Thyroid gland (tissue), 4 donors: ENCODE results near the gene CREB5. TPM values are rescaled to one million over a fixed set of nuclear protein-coding genes. Genes with fewer than 3 reads are reported as not detected.
A peak's percentile ranks its signal among the peaks of the same experiment; 100 is the strongest.

Experiments used
- DNase-seq, 2 donors: peaks; one replicate each; pipeline ENCODE4 v3.0.0-alpha.2; 2019
- H3K27ac ChIP-seq, 3 donors: fragments of 200-600 bp; sonication (generic); 1 replicate in 2 of 3; 2 replicates in 1 of 3; pipeline ENCODE4 v1.5.1; 2016 to 2019; ENCODE audit warnings: mild to moderate bottlenecking in 1 of 3, moderate library complexity in 1 of 3
- H3K27me3 ChIP-seq: fragments of 200-600 bp; sonication (generic); one replicate; pipeline ENCODE4 v1.5.1; 2019
- H3K36me3 ChIP-seq, 2 donors: fragments of 200-600 bp; sonication (generic); one replicate each; pipeline ENCODE4 v1.5.1; 2016 to 2019
- H3K4me1 ChIP-seq, 2 donors: fragments of 200-600 bp; sonication (generic); one replicate each; pipeline ENCODE4 v1.5.1; 2017 to 2019
- H3K4me3 ChIP-seq, 3 donors: fragments of 200-600 bp; sonication (generic); replicated peaks in 1 of 3; 1 replicate in 2 of 3; 2 replicates in 1 of 3; pipeline ENCODE4 v1.5.1; 2016; ENCODE audit warnings: mild to moderate bottlenecking in 1 of 3
- H3K9me3 ChIP-seq: fragments of 200-600 bp; sonication (generic); one replicate; pipeline ENCODE4 v1.5.1; 2017
- CTCF ChIP-seq, 6 experiments: fragments of 200-600 bp in 3 of 6; fragments of 450-650 bp in 3 of 6; sonication (generic) in 3 of 6; IDR thresholded peaks; one replicate each; pipeline ENCODE4 v1.5.1; 2016 to 2019; ENCODE audit warnings: antibody characterized with exemption in 6 of 6, mild to moderate bottlenecking in 2 of 6, inconsistent platforms in 1 of 6, moderate library complexity in 1 of 6
- POLR2A ChIP-seq, 2 donors: fragments of 450-650 bp; IDR thresholded peaks; one replicate each; pipeline ENCODE4 v1.6.1; 2017; ENCODE audit warnings: antibody characterized with exemption in 2 of 2, mild to moderate bottlenecking in 2 of 2, moderate library complexity in 1 of 2
- WGBS, 2 donors: methylation state at CpG; one replicate each; pipeline ENCODE4 v1.1.5; 2017; 5-methylcytosine and 5-hydroxymethylcytosine counted together
- intact Hi-C: fragments of 100-400 bp; cut with DNase I; formaldehyde crosslinking; loops from one replicate; pipeline ENCODE4 v1.15.1; 2023
- total RNA-seq, 4 donors: library from RNA; depleted of rRNA; stranded (reverse); fragments of >200 nt; gene quantifications; one replicate each; pipeline ENCODE4 v1.2.3, GENCODE V29; 2016

CREB5 gene
- total RNA-seq, 4 donors from 2014 or later, result 2.5 to 13.6 (median 6.5) TPM

DNA sequence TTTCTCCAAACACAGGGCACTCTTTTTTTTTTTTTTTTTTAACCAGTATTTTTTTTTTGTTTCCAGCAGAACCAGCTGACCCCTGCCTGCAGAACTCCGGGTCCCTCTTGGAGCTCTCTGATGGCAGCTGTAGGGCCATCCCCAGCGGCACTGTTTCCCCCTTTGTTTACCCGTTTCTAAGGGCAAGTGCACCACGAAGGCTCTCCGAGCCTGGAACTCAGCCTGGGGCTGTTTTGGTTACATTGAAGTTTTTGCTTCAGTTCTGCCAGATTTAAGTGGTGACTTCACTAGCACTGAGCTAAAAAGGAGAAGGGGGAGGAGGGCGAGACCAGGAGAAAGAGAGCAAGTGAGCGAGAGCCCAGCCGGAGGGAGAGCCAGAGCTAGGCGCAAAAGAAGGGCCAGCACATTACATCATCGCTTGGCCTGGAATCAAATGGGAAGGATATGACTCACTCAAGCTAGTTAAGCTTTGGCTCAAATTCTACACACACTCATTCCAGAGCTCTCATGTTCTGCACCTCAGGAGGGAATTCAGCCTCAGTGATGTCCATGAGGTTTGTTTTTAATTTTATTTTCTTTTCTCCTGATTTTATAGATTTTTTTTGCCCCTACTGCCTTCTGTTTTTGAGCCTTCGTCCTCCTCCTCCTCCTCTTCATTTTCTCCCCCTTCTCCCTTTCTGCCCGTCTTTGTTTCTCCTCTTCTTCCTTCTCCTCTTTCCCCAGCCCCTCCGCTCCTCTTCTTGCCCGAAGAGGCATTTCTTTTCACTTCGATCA, 273.5 kb downstream of the CREB5 start:
- peak in 1 of 2 donors; percentile 54 for TF ChIP-seq POLR2A (IDR thresholded peaks at IDR 0.05)
- TF ChIP-seq CTCF (IDR thresholded peaks at IDR 0.05), result no peak
- WGBS, 2 donors, result 5% methylated on average over 15 of the region's 15 CpGs
- DNase-seq, result peak; percentile 95
- H3K9me3 ChIP-seq, result no peaks in the 10 kb centered on the region
- peak overlapping the region in 1 of 3 donors; percentile 15 for H3K4me3 ChIP-seq
- H3K27me3 ChIP-seq, result no peaks in the 10 kb centered on the region
- H3K27ac ChIP-seq, result peak overlapping the region; percentile 27 to 74 (median 41)
- intact Hi-C loops, result no loop called here
- peaks cover 9 to 36% of the 10 kb centered on the region in 2 donors for H3K4me1 ChIP-seq
- H3K36me3 ChIP-seq, result no peaks in the 10 kb centered on the region

DNA sequence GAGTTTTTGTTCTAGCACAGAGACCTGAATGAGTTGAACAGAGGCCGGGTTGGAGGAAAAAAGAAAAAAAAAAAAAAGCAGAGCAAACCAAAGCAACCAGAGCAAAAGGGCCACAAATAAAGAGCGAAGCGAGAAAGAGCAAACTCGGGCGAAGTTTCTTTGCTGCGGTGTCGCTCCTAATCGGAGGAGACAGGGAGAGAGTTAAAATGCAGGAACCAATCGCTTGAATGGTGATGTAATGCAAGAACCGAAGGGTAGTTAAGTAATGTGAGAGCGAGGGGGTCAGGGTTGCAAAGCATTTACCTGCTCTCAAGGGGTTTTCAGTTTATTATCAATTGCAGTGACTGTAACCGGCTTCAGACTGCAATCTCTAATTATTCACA, 274.1 kb downstream of the CREB5 start:
- Histone ChIP-seq H3K27ac (peak overlapping the region; percentile 27 to 62 (median 41)), H3K36me3 (no peaks in the 10 kb centered on the region), H3K27me3 (no peaks in the 10 kb centered on the region), H3K4me3 (peak overlapping the region in 1 of 3 donors; percentile 15), H3K4me1 (peaks cover 9 to 36% of the 10 kb centered on the region in 2 donors), H3K9me3 (no peaks in the 10 kb centered on the region)
- intact Hi-C loops, result no loop called here
- TF ChIP-seq POLR2A (IDR thresholded peaks at IDR 0.05) (no peak), CTCF (IDR thresholded peaks at IDR 0.05) (no peak)
- 17 to 25% methylated on average over 12 of the region's 12 CpGs for WGBS, 2 donors
- no peak for DNase-seq

DNA sequence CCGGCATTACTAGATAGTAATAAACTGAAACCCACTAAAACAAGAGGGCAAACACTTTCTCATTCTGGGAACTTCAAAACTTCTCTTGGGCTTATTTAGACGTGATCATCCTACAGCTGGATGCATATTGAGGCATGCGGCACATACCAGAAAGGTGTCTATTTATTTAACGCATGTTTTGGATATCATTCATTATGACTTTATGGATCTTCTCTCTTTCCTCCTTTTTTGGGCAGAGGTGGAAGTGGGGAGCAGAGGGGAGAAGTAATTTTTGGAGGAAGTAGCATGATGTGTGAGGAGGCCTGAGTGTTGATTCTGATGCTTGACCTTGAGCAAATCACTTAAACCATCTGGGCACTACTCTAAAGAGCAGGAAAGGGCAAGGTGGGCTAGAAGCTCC, 275.2 kb downstream of the CREB5 start:
- H3K4me3 ChIP-seq, result no peak overlapping the region
- 80 to 87% methylated on average over 4 of the region's 4 CpGs for WGBS, 2 donors
- no peaks in the 10 kb centered on the region for H3K9me3 ChIP-seq
- DNase-seq, result no peak
- no peak overlapping the region for H3K27ac ChIP-seq
- no peaks in the 10 kb centered on the region for H3K27me3 ChIP-seq
- H3K36me3 ChIP-seq, result no peaks in the 10 kb centered on the region
- TF ChIP-seq POLR2A (IDR thresholded peaks at IDR 0.05) (no peak), CTCF (IDR thresholded peaks at IDR 0.05) (no peak)
- peaks cover 9 to 36% of the 10 kb centered on the region in 2 donors for H3K4me1 ChIP-seq
- intact Hi-C loops, result no loop called here

DNA sequence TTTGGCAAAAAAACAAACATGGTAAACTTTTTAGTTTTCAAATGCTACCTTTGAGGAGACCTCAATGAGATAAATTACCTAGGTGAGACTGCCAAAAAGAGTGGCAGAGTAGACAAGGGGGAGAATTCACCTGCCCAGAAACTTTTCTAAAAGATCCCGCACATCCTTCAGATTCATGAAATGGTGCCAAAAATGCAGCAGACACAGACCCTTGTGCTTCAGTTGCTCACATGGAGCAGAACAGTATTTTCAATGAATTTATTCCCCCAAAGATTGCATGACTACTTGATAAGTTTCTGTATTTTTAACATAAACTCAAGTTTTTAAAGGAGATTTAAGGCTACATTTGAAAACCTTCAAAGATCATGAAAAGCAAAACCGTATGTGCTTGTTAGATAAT, 275.9 kb downstream of the CREB5 start:
- H3K9me3 ChIP-seq, result no peaks in the 10 kb centered on the region
- H3K4me3 ChIP-seq, result no peak overlapping the region
- no peak for DNase-seq
- H3K4me1 ChIP-seq, result peaks cover 9 to 36% of the 10 kb centered on the region in 2 donors
- H3K27ac ChIP-seq, result peak overlapping the region in 1 of 3 donors; percentile 10
- intact Hi-C loops, result no loop called here
- TF ChIP-seq POLR2A (IDR thresholded peaks at IDR 0.05) (no peak), CTCF (IDR thresholded peaks at IDR 0.05) (no peak)
- H3K36me3 ChIP-seq, result no peaks in the 10 kb centered on the region
- WGBS, 2 donors, result 56 to 58% methylated on average over 2 of the region's 2 CpGs
- no peaks in the 10 kb centered on the region for H3K27me3 ChIP-seq

DNA sequence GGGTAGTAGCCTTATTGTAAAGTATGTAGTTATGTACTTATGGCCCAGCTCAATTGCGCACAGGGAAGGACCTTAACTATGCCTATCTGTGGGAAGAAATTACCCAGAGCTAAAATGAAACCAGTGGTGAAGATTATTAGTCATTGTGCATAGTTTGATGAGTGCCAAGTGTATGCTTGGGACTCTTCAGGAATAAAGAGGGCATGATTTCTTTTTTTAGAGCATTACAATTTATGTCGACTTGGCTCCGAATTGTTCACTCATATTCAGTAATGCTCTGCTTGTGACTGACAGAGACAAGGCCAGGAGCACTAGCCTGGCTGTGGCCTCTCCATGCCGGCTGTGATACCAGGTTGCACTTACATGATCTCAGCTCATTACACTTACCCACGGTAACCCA, 276.3 kb downstream of the CREB5 start:
- TF ChIP-seq POLR2A (IDR thresholded peaks at IDR 0.05) (no peak), CTCF (IDR thresholded peaks at IDR 0.05) (no peak)
- Histone ChIP-seq H3K4me3 (no peak overlapping the region), H3K27ac (peak overlapping the region in 1 of 3 donors; percentile 10), H3K4me1 (peaks cover 9 to 36% of the 10 kb centered on the region in 2 donors), H3K27me3 (no peaks in the 10 kb centered on the region), H3K36me3 (no peaks in the 10 kb centered on the region), H3K9me3 (no peaks in the 10 kb centered on the region)
- 56 to 66% methylated on average over 5 of the region's 5 CpGs for WGBS, 2 donors
- peak in 1 of 2 donors; percentile 11 for DNase-seq
- intact Hi-C loops, result no loop called here
